Measurements from ENCODE around the gene TP53I3. TPM values are rescaled to one million over a fixed set of nuclear protein-coding genes. Genes with fewer than 3 reads are reported as not detected.

The TP53I3 gene
- total RNA-seq, 1 experiment from 2014 or later = 20.1 TPM

DNA sequence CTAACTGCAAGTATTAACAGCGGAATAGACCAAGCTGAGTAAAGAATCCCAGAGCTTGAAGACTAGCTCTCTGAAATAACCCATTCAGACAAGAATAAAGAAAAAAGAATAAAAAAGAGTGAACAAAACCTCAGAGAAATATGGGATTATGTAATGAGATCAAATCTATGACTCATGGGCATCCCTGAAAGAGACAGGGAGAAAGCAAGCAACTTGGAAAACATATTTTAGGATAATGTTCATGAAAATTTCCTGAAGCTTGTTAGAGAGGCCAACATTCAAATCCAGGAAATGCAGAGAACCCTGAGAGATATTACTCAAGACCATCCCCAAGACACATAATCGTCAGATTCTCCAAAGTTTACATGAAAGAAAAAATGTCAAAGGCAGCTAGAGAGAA lies 21.2 kb upstream of the TP53I3 start:
- Histone ChIP-seq H2AFZ (ENCODE audit: low read depth, low read length, poor library complexity, severe bottlenecking) (no peak overlapping the region), H4K20me1 (ENCODE audit: insufficient read depth) (no peaks in the 10 kb centered on the region), H3K9me2 (ENCODE audit: insufficient read depth) (no peaks in the 10 kb centered on the region), H3K79me2 (ENCODE audit: insufficient read depth, low read length) (no peaks in the 10 kb centered on the region), H3K4me1 (ENCODE audit: control insufficient read depth in 1 of 2, insufficient read depth in 2 of 2, low read length in 2 of 2) (peaks cover 0 to 12% of the 10 kb centered on the region in 2 experiments; a peak in 1 of 4 replicates), H3K36me3 (ENCODE audit: control insufficient read depth in 1 of 2, insufficient read depth in 2 of 2, low read length in 2 of 2) (no peaks in the 10 kb centered on the region), H3K9ac (ENCODE audit: low read length) (no peak overlapping the region), H3K4me3 (replicated peaks in 1 of 2; ENCODE audit: low read depth in 1 of 2, low read length in 2 of 2) (no peak overlapping the region), H3K27ac (ENCODE audit: low read depth, low read length) (no peak overlapping the region), H3K27me3 (ENCODE audit: insufficient read depth, low read length) (no peaks in the 10 kb centered on the region), H3K9me3 (ENCODE audit: control insufficient read depth in 1 of 2, insufficient read depth in 1 of 2, low read depth in 1 of 2, low read length in 2 of 2) (no peaks in the 10 kb centered on the region), H3K4me2 (ENCODE audit: low read length) (no peak overlapping the region)
- BruUV-seq (replicated peaks) = no TSS peak
- RAD21 ChIA-PET (ENCODE audit: low non-redundant PET in 1 of 2, low total read pairs in 2 of 2, uncharacterized antibody in 2 of 2, unreplicated experiment in 2 of 2) = interaction anchor here in 1 of 2 experiments (0.6 kb wide), 1 partner anchor 19 kb away, joined by 8 read pairs; no protein-coding TSS in a partner anchor
- intact Hi-C loops (cut with micrococcal nuclease) = no loop called here
- POLR2A ChIA-PET = no interaction called here
- ATAC-seq (no peak), DNase-seq (ENCODE audit: low read depth, low spot score) (no peak)
- CTCF ChIA-PET = interaction anchor here (1.2 kb wide), 1 partner anchor 21 kb away, joined by 5 read pairs; the partner anchor contains the start of gene TP53I3
- TF ChIP-seq SRF (IDR thresholded peaks at IDR 0.05; ENCODE audit: low read depth) (no peak), YY1 (IDR thresholded peaks at IDR 0.05; ENCODE audit: extremely low read depth, insufficient replicate concordance, low read depth, low read length) (no peak), EZH2 (IDR thresholded peaks at IDR 0.05) (no peak), JUND (IDR thresholded peaks at IDR 0.05) (no peak), SIN3A (IDR thresholded peaks at IDR 0.05; ENCODE audit: low read depth) (no peak), TCF7L2 (IDR thresholded peaks at IDR 0.05; ENCODE audit: borderline replicate concordance, extremely low read depth, insufficient read depth, insufficient read length) (no peak), POLR2A (IDR thresholded peaks at IDR 0.05; ENCODE audit: borderline replicate concordance, extremely low read depth, insufficient read depth, insufficient read length) (no peak), POLR2AphosphoS5 (IDR thresholded peaks at IDR 0.05; ENCODE audit: low read depth, low read length) (no peak), EGR1 (IDR thresholded peaks at IDR 0.05; ENCODE audit: low read depth) (no peak), RAD21 (IDR thresholded peaks at IDR 0.05; ENCODE audit: low read depth) (no peak), SP1 (IDR thresholded peaks at IDR 0.05; ENCODE audit: low read depth) (no peak), ELF1 (IDR thresholded peaks at IDR 0.05; ENCODE audit: borderline replicate concordance, low read depth) (no peak)
- TF ChIP-seq, protein P1, sequence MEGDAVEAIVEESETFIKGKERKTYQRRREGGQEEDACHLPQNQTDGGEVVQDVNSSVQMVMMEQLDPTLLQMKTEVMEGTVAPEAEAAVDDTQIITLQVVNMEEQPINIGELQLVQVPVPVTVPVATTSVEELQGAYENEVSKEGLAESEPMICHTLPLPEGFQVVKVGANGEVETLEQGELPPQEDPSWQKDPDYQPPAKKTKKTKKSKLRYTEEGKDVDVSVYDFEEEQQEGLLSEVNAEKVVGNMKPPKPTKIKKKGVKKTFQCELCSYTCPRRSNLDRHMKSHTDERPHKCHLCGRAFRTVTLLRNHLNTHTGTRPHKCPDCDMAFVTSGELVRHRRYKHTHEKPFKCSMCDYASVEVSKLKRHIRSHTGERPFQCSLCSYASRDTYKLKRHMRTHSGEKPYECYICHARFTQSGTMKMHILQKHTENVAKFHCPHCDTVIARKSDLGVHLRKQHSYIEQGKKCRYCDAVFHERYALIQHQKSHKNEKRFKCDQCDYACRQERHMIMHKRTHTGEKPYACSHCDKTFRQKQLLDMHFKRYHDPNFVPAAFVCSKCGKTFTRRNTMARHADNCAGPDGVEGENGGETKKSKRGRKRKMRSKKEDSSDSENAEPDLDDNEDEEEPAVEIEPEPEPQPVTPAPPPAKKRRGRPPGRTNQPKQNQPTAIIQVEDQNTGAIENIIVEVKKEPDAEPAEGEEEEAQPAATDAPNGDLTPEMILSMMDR (IDR thresholded peaks at IDR 0.05 in 2 of 3, conservative IDR thresholded peaks at IDR 0.05 in 1 of 3; ENCODE audit: borderline replicate concordance in 1 of 3, insufficient read depth in 1 of 3, low read depth in 2 of 3, low read length in 2 of 3) = no peak
- TF ChIP-seq, protein P2, sequence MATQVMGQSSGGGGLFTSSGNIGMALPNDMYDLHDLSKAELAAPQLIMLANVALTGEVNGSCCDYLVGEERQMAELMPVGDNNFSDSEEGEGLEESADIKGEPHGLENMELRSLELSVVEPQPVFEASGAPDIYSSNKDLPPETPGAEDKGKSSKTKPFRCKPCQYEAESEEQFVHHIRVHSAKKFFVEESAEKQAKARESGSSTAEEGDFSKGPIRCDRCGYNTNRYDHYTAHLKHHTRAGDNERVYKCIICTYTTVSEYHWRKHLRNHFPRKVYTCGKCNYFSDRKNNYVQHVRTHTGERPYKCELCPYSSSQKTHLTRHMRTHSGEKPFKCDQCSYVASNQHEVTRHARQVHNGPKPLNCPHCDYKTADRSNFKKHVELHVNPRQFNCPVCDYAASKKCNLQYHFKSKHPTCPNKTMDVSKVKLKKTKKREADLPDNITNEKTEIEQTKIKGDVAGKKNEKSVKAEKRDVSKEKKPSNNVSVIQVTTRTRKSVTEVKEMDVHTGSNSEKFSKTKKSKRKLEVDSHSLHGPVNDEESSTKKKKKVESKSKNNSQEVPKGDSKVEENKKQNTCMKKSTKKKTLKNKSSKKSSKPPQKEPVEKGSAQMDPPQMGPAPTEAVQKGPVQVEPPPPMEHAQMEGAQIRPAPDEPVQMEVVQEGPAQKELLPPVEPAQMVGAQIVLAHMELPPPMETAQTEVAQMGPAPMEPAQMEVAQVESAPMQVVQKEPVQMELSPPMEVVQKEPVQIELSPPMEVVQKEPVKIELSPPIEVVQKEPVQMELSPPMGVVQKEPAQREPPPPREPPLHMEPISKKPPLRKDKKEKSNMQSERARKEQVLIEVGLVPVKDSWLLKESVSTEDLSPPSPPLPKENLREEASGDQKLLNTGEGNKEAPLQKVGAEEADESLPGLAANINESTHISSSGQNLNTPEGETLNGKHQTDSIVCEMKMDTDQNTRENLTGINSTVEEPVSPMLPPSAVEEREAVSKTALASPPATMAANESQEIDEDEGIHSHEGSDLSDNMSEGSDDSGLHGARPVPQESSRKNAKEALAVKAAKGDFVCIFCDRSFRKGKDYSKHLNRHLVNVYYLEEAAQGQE (IDR thresholded peaks at IDR 0.05; ENCODE audit: low read depth) = no peak
- TF ChIP-seq, protein P3, sequence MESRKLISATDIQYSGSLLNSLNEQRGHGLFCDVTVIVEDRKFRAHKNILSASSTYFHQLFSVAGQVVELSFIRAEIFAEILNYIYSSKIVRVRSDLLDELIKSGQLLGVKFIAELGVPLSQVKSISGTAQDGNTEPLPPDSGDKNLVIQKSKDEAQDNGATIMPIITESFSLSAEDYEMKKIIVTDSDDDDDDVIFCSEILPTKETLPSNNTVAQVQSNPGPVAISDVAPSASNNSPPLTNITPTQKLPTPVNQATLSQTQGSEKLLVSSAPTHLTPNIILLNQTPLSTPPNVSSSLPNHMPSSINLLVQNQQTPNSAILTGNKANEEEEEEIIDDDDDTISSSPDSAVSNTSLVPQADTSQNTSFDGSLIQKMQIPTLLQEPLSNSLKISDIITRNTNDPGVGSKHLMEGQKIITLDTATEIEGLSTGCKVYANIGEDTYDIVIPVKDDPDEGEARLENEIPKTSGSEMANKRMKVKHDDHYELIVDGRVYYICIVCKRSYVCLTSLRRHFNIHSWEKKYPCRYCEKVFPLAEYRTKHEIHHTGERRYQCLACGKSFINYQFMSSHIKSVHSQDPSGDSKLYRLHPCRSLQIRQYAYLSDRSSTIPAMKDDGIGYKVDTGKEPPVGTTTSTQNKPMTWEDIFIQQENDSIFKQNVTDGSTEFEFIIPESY (IDR thresholded peaks at IDR 0.05; ENCODE audit: extremely low read depth, insufficient replicate concordance, low read length) = no peak
- TF ChIP-seq, protein P4, sequence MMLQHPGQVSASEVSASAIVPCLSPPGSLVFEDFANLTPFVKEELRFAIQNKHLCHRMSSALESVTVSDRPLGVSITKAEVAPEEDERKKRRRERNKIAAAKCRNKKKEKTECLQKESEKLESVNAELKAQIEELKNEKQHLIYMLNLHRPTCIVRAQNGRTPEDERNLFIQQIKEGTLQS (IDR thresholded peaks at IDR 0.05) = no peak
- TF ChIP-seq, protein P5, sequence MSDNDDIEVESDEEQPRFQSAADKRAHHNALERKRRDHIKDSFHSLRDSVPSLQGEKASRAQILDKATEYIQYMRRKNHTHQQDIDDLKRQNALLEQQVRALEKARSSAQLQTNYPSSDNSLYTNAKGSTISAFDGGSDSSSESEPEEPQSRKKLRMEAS (IDR thresholded peaks at IDR 0.05) = no peak
